HL-60 (cell line): ENCODE measurements around the gene TRIM14.

Source experiments
- DNase-seq, 2 experiments: peaks; one replicate each; pipeline ENCODE4 v3.0.0-alpha.2; 2010 to 2020; ENCODE audit warnings: low read depth in 1 of 2, low spot score in 1 of 2
- H3K27ac ChIP-seq: fragments of 250-450 bp; sonication (Bioruptor Pico); replicated peaks from 2 replicates; pipeline ENCODE4 v1.5.1; 2020; ENCODE audit warnings: mild to moderate bottlenecking, moderate library complexity
- H3K27me3 ChIP-seq: fragments of 250-450 bp; sonication (Bioruptor Pico); 2 replicates; pipeline ENCODE4 v1.5.1; 2021; ENCODE audit warnings: mild to moderate bottlenecking, moderate library complexity; ENCODE audit not compliant: insufficient read depth, poor library complexity, severe bottlenecking
- H3K4me3 ChIP-seq: replicated peaks from 2 replicates; pipeline ENCODE4 v1.5.1; 2011; ENCODE audit warnings: mild to moderate bottlenecking, control low read depth, low read length; ENCODE audit not compliant: insufficient read depth
- CTCF ChIP-seq: IDR thresholded peaks from one replicate; pipeline ENCODE4 v1.5.1; 2011; ENCODE audit warnings: low read length, control low read depth, inconsistent platforms; ENCODE audit not compliant: insufficient read depth
- GABPA ChIP-seq: IDR thresholded peaks from 2 replicates; pipeline ENCODE4 v1.6.1; 2012; ENCODE audit warnings: low read depth
- POLR2AphosphoS5 ChIP-seq: IDR thresholded peaks from 2 replicates; pipeline ENCODE4 v1.6.1; 2012; ENCODE audit warnings: low read depth
- REST ChIP-seq: IDR thresholded peaks from 2 replicates; pipeline ENCODE4 v1.6.1; 2012; ENCODE audit warnings: low read depth; ENCODE audit not compliant: insufficient replicate concordance
- SPI1 ChIP-seq: IDR thresholded peaks from 2 replicates; pipeline ENCODE4 v1.6.1; 2012; ENCODE audit warnings: low read depth, mild to moderate bottlenecking, borderline replicate concordance

Gene TRIM14

GRCh38 chr9:98067184-98067583 lies 51.8 kb downstream of the TRIM14 start:
- Histone ChIP-seq H3K27ac (no peak overlapping the region), H3K4me3 (no peak overlapping the region), H3K27me3 (no peaks in the 10 kb centered on the region)
- TF ChIP-seq CTCF: no peak
- no peak for TF ChIP-seq REST
- peak; percentile 84 for TF ChIP-seq SPI1
- peak in 1 of 2 experiments; percentile 47 for DNase-seq

- no peak overlapping the region for H3K27ac ChIP-seq
- H3K4me3 ChIP-seq: no peak overlapping the region
- DNase-seq: no peak
- no peaks in the 10 kb centered on the region for H3K27me3 ChIP-seq
- TF ChIP-seq SPI1 (no peak), POLR2AphosphoS5 (no peak), REST (no peak), CTCF (no peak), GABPA (no peak)
These were observed 52.8 kb downstream of the TRIM14 start for GRCh38 chr9:98066235-98066634.

GRCh38 chr9:98064623-98065392 lies 54.2 kb downstream of the TRIM14 start:
- DNase-seq: no peak
- no peak for TF ChIP-seq GABPA
- TF ChIP-seq POLR2AphosphoS5: no peak
- TF ChIP-seq SPI1: no peak
- TF ChIP-seq REST: no peak
- no peak for TF ChIP-seq CTCF
- H3K27ac ChIP-seq: no peak overlapping the region

More at GRCh38 chr9:98064623-98065392, 54.2 kb downstream of the TRIM14 start:
- no peaks in the 10 kb centered on the region for H3K27me3 ChIP-seq
- H3K4me3 ChIP-seq: no peak overlapping the region
